ENCODE measurements around the gene UNC13B. TPM values are rescaled to one million over a fixed set of nuclear protein-coding genes. Genes with fewer than 3 reads are reported as not detected.

The UNC13B gene
- total RNA-seq, 1 experiment from 2014 or later, result 19.7 TPM

GRCh38 chr9:35348109-35348508 is 186.3 kb downstream of the UNC13B start:
- TF ChIP-seq, protein P1, sequence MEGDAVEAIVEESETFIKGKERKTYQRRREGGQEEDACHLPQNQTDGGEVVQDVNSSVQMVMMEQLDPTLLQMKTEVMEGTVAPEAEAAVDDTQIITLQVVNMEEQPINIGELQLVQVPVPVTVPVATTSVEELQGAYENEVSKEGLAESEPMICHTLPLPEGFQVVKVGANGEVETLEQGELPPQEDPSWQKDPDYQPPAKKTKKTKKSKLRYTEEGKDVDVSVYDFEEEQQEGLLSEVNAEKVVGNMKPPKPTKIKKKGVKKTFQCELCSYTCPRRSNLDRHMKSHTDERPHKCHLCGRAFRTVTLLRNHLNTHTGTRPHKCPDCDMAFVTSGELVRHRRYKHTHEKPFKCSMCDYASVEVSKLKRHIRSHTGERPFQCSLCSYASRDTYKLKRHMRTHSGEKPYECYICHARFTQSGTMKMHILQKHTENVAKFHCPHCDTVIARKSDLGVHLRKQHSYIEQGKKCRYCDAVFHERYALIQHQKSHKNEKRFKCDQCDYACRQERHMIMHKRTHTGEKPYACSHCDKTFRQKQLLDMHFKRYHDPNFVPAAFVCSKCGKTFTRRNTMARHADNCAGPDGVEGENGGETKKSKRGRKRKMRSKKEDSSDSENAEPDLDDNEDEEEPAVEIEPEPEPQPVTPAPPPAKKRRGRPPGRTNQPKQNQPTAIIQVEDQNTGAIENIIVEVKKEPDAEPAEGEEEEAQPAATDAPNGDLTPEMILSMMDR (IDR thresholded peaks at IDR 0.05; ENCODE audit: insufficient read depth in 1 of 2, low read depth in 1 of 2, low read length in 1 of 2, severe bottlenecking in 1 of 2, unreplicated experiment in 1 of 2), result no peak
- no peaks in the 10 kb centered on the region for H3K27me3 Mint-ChIP-seq (ENCODE audit: insufficient read depth, unreplicated experiment)
- H3K4me1 ChIP-seq, result no peaks in the 10 kb centered on the region
- BruUV-seq (replicated peaks), result no TSS peak
- H3K36me3 ChIP-seq (ENCODE audit: control insufficient read depth, insufficient read depth, low read length), result no peaks in the 10 kb centered on the region
- H3K27ac Mint-ChIP-seq (ENCODE audit: unreplicated experiment), result no peak overlapping the region
- peaks cover 6% of the 10 kb centered on the region for H3K36me3 Mint-ChIP-seq (ENCODE audit: insufficient read depth, unreplicated experiment)
- no peak overlapping the region for H3K4me3 Mint-ChIP-seq (ENCODE audit: unreplicated experiment)
- no peak for DNase-seq
- intact Hi-C loops (cut with micrococcal nuclease; ENCODE audit: unreplicated experiment), result no loop called here
- no peak overlapping the region for H3K4me3 ChIP-seq (ENCODE audit: low read depth, low read length)
- CTCF ChIA-PET, result no interaction called here
- no peaks in the 10 kb centered on the region for H3K4me1 Mint-ChIP-seq (ENCODE audit: low read depth, unreplicated experiment)
- POLR2A ChIA-PET, result no interaction called here
- no peaks in the 10 kb centered on the region for H3K9me3 Mint-ChIP-seq (ENCODE audit: unreplicated experiment)
- H3K27me3 ChIP-seq (replicated peaks; ENCODE audit: control insufficient read depth, insufficient read depth, low read length), result no peaks in the 10 kb centered on the region
- H3K9me3 ChIP-seq, result no peaks in the 10 kb centered on the region

GRCh38 chr9:35349287-35349990 is 187.6 kb downstream of the UNC13B start:
- TF ChIP-seq, protein P1 (IDR thresholded peaks at IDR 0.05; ENCODE audit: insufficient read depth in 1 of 2, low read depth in 1 of 2, low read length in 1 of 2, severe bottlenecking in 1 of 2, unreplicated experiment in 1 of 2), result no peak
- DNase-seq, result no peak
- ChIA-PET CTCF (no interaction called here), POLR2A (no interaction called here)
- Histone ChIP-seq H3K9me3 (no peaks in the 10 kb centered on the region), H3K36me3 (ENCODE audit: control insufficient read depth, insufficient read depth, low read length) (no peaks in the 10 kb centered on the region), H3K27me3 (replicated peaks; ENCODE audit: control insufficient read depth, insufficient read depth, low read length) (no peaks in the 10 kb centered on the region), H3K4me1 (no peaks in the 10 kb centered on the region), H3K4me3 (ENCODE audit: low read depth, low read length) (no peak overlapping the region)
- Mint-ChIP-seq H3K27ac (ENCODE audit: unreplicated experiment) (no peak overlapping the region), H3K4me1 (ENCODE audit: low read depth, unreplicated experiment) (no peaks in the 10 kb centered on the region), H3K27me3 (ENCODE audit: insufficient read depth, unreplicated experiment) (no peaks in the 10 kb centered on the region), H3K4me3 (ENCODE audit: unreplicated experiment) (no peak overlapping the region), H3K9me3 (ENCODE audit: unreplicated experiment) (no peaks in the 10 kb centered on the region), H3K36me3 (ENCODE audit: insufficient read depth, unreplicated experiment) (peaks cover 6% of the 10 kb centered on the region)
- BruUV-seq (replicated peaks), result no TSS peak
- intact Hi-C loops (cut with micrococcal nuclease; ENCODE audit: unreplicated experiment), result no loop called here

DNA sequence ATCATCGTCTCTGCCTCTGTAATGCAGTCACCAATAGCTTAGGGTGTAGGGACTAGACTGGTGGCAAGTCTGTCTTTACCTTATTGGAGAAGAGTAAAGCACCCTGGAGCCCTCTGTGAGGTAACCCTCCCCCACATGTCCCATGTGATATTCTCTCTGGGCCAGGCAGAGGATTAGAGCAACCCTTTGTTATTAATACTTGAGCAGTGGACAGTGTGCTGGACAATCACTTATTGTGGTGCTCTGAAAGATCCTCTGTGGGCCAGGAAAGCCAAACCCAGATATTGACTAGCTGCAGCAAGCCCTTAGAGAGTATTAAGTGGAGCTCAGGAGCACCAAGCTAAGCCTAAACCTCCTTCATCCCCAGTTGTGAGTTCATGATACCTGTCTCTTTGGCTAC is 188.4 kb downstream of the UNC13B start:
- peaks cover 6% of the 10 kb centered on the region for H3K36me3 Mint-ChIP-seq (ENCODE audit: insufficient read depth, unreplicated experiment)
- intact Hi-C loops (cut with micrococcal nuclease; ENCODE audit: unreplicated experiment), result no loop called here
- TF ChIP-seq, protein P1 (IDR thresholded peaks at IDR 0.05; ENCODE audit: insufficient read depth in 1 of 2, low read depth in 1 of 2, low read length in 1 of 2, severe bottlenecking in 1 of 2, unreplicated experiment in 1 of 2), result no peak
- no peaks in the 10 kb centered on the region for H3K27me3 Mint-ChIP-seq (ENCODE audit: insufficient read depth, unreplicated experiment)
- no peaks in the 10 kb centered on the region for H3K4me1 Mint-ChIP-seq (ENCODE audit: low read depth, unreplicated experiment)
- no TSS peak for BruUV-seq (replicated peaks)
- H3K4me3 Mint-ChIP-seq (ENCODE audit: unreplicated experiment), result no peak overlapping the region
- Histone ChIP-seq H3K9me3 (no peaks in the 10 kb centered on the region), H3K4me3 (ENCODE audit: low read depth, low read length) (no peak overlapping the region), H3K4me1 (no peaks in the 10 kb centered on the region), H3K36me3 (ENCODE audit: control insufficient read depth, insufficient read depth, low read length) (no peaks in the 10 kb centered on the region), H3K27me3 (replicated peaks; ENCODE audit: control insufficient read depth, insufficient read depth, low read length) (no peaks in the 10 kb centered on the region)
- ChIA-PET CTCF (no interaction called here), POLR2A (no interaction called here)
- H3K27ac Mint-ChIP-seq (ENCODE audit: unreplicated experiment), result no peak overlapping the region
- no peaks in the 10 kb centered on the region for H3K9me3 Mint-ChIP-seq (ENCODE audit: unreplicated experiment)
- DNase-seq, result no peak

Measured in Caco-2 (cell line).